ENCODE data around the gene SENP1.
"Not testable (repeated sequence)": the region's sequence is repeated elsewhere in the genome, so short reads cannot be mapped to it uniquely, and the experiment has no call there.

SENP1 gene
- total RNA-seq: 26.8 to 35.5 reads per million in 2 donors

DNA sequence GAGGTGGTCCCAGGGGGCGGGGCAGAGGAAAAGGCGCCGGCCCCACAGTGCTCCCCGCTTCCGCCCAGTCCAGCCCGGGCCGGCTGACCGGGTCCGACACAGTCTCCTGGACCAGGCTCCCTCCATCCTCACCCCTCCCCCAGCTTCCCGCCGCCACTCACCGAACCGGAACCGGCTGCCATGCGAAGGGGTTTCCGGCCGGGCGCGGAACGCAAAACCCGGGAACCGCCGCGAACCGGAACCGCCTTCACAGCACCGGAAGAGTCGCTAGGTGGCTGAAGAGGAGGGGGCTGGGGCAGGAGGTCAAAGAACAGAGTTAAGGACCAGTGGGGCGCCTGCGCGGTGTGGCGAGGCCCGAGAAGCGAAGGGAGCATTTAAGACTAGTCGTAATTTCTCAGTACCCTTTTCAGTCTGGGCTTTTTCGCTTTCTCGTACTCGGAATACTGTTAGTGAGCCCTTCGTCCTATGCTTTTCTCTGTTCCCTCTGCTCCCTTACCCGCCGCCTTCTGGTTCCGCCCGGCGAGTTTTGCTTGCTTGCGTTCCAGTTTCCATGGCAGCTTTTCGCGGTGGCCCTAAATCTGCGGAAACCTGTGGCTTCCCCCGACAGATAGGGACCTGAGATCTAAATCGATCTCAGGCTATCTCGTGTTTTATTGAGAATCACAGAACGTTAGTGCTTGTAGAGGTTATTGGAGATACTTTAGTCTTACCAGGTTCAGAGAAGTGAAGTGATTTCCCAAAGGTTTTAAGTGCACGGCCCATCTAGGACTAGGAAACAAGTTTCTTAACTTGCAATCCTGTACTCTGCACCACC lies at the start of gene SENP1:
TSS of gene SENP1 (minus strand) at position 213 of the 814 bp plus-strand sequence. CDS start 4,607 bp downstream, outside the sequence.
- DNase-seq: peak; percentile 73 to 96 (median 86)

DNA sequence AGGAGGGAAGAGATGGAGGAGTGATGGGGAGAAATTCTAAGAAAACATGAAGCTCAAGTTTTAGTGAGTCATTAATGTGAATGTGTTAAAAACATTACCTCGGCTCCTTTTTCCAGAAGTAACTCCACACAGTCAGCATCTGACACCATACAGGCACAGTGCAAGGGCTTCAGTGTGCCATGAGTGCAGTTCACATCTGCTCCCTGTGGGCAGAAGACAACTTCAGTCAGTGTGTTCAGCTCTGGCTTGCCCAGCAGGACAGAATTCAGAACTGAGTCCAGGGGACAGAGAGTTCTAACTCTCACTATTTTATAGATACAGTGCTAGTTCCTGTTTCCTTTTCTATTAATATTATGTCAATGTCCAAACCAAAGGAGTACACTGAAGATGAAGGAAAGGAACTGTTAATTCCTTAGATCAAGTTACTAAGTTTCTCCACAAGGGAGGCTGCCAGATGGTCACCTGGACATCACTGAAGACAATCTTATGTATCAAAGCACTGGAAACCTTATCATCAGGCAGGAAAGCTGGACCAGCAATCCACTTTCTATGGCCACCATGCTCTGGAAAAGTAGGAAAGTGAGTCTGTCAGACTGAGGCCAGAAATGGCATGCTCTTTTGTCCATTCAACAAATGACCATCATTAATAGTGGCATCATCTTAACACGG lies 45.4 kb upstream of the SENP1 start:
- no peak for DNase-seq

DNA sequence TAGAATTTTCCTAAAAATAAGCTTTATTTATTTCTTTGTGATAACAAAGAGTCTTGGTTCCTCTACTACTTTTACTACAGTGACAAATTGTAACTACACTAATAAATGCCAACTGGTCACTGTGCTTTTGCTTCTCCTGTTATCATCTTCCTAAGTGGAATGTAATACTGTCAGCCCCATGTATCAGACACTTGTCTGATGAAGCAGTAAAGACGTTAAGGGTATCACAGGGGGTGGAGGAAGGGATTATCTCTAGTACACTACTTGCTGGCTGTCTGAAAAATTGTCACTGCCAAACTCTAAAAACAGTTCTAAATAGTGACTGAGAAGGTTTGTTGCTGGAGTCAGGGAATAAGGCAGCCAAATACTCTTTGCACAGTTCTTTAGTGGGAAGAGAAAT lies 40.1 kb upstream of the SENP1 start:
- DNase-seq: no peak

DNA sequence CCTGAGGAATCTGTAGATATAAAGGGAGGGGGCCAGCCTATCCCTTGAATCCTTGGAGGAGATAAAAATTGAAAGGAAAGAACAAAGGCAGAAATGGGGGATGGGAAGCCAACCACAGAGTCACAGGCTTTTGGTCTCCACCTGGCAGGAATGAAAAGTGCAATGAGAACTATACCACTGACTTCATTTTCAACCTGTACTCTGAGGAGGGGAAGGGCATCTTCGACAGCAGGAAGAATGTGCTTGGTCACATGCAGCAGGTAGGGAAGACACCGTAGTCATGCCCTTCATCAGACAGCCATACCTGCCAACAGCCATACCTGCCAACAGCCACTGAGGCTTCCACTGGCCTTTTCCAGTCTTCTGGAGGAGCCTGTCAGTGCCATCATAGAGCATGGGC lies 38.0 kb upstream of the SENP1 start:
- DNase-seq: no peak

DNA sequence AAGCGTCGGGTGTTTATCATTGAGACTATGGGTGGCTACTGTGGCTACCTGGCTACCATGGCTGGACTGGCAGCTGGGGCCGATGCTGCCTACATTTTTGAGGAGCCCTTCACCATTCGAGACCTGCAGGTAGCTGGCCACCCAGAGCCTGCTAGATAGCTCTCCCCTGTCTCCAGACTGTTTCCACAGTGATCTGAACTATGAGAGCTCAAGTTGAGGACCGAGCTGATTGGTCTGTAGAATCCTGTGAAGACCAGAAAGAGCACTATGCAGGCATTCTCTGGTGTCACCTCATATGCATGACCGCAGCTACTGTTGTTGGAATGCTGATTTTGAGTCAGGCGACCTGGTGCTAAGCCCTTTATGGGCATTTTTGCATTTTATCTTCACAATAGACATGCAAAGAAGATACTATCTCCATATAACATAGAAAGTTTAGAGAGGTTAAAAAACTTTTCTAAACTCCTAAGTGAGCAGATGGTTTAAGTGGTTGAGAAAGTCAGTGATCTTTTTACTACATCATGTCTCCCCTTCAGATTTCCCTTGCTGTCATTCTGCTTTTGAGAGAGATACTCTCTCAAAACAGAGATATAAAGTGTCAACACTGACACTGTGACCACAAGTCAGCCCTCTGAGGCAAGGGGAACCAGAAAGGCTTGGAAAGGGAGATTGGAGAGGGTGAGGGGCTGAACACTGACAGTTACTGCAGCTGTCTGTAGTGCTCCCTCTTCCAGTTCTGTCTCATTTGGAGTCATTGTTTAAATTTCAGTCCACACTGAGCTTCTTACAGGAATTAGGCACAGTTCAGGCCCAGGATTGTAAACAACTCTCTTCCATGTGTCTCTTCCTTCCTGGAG lies 37.2 kb upstream of the SENP1 start:
- DNase-seq: no peak

DNA sequence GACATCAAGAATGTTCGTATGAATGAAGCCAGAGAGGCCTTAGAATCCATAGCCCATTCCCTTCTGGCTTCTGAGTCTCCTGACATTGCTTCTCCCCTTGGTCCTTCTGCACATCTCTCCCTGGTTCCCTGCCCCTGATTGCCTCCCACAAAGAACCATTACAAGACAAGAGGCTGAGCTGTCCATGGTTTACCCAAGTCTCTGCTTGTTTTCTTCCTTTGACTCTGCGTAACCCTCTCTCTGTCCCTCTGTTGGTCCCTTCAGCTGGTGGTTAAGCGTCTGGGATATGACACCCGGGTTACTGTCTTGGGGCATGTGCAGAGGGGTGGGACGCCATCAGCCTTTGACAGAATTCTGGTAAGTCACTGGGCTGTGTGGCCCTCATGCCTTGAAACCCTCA lies 29.1 kb upstream of the SENP1 start:
- DNase-seq: no peak

DNA sequence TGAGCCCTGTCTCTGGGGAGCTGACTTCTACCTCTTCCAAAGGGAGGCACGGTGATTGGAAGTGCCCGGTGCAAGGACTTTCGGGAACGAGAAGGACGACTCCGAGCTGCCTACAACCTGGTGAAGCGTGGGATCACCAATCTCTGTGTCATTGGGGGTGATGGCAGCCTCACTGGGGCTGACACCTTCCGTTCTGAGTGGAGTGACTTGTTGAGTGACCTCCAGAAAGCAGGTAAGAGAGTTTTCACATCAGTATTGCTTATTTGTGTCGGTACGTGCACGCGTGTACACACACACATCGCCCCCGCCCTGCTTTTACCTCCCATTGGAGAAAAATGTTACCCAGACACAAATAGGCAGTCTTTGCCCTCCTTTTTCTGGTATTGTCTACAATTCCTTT lies 26.9 kb upstream of the SENP1 start:
- no peak for DNase-seq

DNA sequence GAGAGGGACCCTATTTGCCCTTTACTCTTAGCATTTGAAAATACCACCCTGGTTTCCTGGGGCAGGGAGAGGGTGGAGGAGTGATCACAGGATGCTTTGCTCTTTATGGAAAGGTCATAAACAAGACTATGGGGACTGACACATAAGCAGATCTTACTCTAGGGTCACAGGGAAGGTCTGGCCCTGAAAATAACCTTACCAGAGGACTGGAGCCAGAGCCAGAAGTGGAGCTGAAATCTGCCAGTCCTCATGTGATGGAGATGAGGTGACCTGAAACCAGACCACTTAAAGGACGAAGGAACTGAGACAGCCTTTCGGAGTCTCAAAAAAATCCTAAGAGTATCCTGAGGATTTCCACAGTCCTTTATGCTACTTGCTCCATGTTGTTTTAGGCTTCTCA lies 25.6 kb upstream of the SENP1 start:
- no peak for DNase-seq

DNA sequence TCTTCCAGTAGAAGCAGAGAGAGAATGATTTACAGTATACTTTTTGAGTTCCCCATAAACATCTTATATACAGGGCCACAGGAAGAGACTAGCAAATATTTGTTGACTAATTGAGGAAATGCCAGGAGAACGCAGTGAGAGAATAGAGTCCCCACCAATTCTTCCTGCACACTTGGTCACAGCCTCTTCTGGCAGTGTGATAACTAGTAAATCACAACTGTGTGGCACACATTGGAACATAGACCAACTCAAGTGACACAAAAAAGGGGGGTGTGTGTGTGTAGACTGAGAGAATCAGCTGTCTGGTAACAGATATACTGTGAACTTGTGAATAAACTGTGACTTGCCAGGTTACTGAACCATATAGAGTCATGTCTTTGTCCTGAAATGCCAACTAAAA lies 23.5 kb upstream of the SENP1 start:
- DNase-seq: no peak

DNA sequence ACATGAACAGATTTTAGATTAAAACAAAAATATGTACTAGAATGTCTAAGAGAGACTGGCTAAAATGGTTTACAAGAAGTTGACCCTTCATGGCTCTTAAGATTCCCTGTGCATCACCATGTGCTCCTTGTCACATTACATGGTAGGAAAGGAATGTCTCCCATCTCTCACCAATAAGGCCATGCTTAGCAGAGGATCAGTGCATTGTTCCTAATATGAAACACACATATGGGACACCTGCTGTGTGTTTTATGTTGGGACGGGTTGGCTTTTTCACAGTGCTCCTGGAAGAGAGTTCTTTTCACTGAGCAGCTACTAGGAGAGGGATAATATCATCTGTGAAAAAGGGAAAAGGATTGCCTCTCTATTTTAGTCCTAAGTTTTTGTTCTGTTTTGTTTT lies 22.9 kb upstream of the SENP1 start:
- DNase-seq: no peak

DNA sequence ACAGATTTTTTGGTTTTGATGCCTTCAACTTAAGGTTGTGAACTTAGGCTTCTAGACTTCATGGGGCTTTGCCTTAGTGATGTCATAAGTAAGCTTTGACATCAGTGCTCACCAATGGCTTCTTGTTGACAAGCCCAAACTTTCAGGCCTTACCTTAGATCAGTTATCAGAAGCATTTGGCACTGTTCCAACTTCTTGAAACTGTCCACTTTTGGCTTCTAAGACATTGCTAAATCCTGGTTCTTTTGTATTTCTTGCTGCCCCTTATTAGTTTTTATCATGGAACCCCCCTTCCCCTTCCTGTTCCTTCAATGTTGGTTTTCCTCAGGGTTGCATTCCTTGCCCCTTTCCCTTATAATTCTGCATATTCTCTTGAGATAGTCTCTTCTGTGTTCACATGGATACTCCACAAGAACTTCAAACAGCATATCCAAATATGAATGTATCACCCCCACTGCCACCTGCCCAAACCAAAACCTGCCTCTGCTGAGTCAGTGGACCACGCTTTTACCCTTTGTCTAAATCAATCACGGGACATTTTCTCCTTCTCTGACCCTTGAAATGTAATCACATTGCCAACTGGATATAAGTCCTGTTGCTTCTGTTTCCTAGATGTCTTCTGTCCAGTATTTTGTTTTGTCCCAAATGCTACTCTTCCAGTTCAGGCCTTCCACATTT lies 21.2 kb upstream of the SENP1 start:
- DNase-seq: no peak

DNA sequence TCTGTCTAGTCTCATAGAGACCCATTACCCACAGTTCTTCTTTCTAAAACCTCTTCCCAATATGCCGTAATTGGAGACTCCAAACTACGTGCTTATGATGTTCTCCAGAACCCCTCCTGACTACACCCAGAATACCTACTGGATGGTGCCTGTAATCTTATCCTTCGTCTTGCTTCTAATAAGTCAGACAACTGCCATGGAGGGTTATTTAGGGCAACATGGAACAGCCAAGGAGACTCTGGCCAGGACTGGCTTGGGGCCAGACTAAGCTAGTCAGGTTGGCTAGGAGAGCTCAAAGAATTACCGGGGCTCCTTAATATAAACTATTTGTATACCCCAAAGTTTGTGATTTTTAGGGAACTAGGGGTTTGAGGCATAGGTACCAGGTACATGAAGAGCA lies 20.1 kb upstream of the SENP1 start:
- no peak for DNase-seq

DNA sequence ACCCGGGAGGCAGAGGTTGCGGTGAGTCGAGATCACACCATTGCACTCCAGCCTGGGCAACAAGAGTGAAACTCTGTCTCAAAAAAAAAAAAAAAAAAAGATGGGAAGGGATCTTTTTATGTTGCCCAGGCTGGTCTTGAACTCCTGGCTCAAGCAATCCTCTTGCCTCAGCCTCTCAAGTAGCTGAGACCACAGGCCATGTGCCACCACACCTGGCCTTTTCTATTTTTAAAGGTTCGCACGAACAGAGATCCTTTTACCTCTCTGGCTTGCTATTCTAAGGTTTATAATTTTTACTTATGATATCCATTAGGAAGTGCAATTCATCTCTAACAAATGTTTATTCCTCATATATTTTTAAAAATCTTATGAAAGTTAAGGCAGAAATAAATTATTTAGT lies 19.7 kb upstream of the SENP1 start:
- DNase-seq: not testable (repeated sequence)

DNA sequence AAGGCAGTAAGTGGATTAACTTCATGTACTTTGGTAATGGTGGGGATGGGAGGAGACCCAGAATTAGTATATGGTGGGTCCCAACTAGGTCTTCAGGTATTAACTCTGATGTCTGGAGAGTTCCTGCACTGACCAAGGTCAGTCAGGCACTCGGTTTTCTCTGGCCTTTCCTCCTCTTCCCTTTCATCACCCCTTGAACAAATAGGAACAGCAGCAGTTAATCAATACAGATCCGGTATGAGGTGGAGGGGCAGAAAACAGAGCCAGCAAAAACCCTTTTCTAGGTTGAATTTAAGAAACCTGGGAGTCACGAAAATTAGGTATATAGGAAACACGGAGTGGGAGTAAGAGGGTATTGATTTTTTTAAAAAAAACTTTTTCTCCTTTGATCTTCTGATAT lies 17.3 kb upstream of the SENP1 start:
- DNase-seq: no peak

DNA sequence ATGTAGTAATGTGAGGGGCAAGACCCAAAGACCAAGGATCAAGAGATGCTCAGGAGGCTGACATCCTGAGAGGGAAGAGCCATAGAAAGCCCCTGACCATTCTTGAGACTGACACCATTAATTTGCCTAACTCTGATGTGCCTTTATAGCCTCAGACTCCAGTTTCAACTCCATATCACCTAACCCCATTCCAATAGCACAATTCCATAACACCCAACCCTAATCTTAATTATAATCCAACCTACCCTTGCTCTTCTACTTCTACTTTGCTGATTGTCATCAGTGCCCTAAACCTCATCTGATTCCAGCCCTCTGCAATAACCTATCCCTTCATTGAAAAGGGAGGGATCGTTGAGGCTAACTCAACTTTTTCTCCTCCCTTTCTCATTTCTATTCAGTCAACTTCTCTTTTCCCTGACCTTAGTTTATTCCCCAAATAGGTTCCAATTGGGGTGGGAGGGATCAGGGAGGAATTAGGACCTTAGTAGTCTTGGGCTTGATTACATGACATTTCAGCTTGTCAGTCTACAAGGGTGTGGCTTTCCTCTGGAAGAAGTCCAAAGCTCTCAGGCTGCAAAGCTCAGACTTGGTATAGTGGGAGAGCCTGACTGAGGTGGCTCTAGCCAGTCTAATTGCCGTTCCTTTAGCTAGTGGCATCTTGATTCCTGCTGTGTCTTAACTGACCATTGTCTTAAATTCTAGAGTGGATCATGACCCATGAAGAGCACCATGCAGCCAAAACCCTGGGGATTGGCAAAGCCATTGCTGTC lies 16.4 kb upstream of the SENP1 start:
- DNase-seq: no peak

DNA sequence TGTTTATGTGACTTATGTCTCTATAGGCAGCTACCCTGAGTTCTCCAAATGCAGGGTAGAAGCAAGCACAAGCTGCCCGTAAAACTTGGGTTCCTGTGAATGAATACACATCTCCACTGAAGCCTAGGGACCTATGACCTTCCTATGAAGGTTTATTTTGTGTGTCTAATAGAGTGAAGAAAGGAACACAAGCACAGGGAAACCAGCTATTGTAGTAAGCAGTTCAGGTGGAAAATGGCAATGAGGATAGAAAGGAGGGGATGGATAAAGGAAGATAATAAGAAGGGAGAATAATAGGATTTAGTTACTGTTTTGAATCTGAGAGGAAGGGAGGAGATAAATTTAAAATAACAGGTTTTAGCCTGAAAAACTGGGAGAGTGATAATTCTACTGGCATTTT lies 15.6 kb upstream of the SENP1 start:
- no peak for DNase-seq

DNA sequence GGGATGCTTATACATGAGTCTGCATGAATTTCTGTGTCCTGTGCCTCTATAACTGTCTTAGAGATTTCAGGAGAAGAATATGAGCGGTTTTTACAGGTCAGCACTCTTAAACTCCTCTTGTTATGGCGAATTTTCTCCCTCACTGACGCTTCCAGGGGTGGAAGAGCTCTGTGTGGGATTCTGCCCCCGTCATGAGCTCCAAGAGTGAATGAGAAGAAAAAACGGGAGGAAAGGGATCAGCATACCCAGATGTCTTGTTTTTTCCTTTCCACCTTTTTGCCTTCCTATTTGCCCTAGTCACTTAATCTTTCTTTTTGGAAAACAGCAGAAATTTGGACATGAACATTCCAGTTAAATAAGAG lies 13.9 kb upstream of the SENP1 start:
- DNase-seq: no peak

DNA sequence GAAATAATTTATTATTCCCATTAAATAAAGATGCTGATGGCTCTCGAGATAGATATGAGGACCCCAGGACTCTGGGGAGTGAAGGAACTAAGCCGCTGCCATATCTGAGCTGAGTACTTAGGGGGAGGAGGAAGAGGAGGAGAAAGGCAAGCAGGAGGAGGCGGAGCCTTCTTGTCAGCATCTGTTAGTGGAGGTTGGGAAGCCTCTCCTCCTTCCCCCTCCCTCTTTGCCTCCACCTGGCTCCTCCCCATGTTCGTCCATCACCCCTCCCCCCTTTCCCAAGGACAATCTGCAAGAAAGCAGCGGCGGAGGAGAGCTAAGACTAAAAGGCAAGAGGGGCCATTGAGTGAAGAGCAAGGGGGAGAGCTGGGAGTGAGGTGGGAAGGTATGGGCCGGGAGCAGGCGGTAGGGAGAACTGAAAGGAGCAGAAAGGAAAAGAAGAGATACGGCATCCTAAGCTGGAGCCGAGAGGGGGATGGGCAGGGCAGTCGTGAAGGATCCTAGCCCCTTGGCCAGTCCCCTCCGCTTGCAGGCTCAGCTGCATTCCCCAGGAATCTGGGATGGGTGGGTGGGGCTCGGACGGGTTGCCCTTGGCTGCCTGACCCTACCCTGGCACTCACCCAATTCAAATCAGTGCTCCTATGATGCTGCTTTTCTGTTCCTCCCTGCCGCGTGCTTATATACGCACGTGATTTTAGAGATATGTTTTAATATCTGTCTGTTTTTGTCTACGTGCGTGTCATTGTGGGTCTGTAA lies 13.4 kb upstream of the SENP1 start, which contains the start of gene PFKM:
TSS of gene PFKM (plus strand) at position 287 of the 756 bp plus-strand sequence. CDS start 3,411 bp downstream, outside the sequence.
- DNase-seq: peak in 4 of 5 experiments; percentile 36 to 92 (median 50)

DNA sequence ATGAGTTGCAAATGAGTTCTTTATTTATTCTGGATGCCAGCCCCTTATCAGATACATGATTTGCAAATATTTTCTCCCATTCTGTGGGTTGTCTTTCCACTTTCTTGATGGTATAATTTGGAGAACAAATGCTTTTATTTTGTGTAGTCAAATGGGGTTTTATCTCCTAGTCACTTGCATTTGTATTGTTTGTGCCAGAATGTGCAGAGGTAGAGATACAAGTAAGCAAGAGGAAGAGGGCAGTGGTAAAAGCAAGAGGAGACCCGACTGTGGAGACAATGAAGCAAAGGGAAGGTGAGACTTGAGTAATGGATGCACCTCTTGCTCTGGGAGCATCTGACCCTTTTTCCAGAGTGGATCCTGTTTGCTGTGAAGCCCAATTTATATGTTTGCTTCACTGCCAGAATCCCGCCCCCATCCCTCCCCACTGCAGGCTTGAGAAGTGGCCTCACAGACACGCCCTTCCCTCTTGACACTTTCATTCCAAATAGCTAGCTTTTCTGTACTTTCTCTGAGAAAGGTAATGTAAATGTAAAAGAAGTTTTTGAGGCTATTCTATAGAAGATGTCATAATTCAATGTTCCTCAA lies 12.5 kb upstream of the SENP1 start:
- no peak for DNase-seq

DNA sequence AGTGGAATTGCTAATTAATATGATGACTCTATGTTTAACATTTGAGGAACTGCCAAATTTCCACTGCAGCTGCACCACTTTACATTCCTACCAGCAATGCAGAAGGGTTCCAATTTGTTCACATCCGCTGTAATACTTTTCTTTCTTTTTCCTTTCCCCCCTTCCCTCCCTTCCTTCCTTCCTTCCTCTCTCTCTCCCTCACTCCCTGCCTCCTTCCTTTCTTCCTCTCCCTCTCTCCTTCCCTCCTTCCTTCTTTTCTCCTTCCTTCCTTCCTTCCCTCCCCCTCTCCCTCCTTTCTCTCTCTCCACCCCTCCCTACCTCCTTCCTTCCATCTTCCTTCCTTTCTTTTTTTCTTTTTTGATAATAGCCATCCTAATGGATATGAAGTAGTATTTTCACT lies 10.1 kb upstream of the SENP1 start:
- no peak for DNase-seq

DNA sequence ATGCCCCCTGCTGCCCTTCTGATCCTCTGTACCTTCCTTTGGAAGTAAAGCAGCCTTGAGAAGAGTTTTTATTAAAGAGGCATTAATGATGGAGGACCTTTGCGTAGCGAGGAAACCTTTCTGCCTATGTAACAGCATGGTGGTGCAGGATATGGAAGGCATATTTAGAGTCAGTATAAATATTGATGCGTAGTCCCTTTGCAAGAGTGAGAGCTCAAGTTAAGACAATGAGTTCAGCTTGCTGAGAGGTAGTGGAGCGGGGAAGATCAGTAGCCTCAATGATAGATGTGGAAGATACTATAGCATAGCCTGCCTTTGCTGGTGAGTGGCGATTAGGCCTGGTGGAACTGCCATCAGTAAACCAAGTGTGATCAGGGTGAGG lies 5.4 kb upstream of the SENP1 start:
- DNase-seq: not testable (repeated sequence)

Data from T-helper 2 cell (primary cell).